GM23338 (cell line): Measurements from ENCODE around the gene CENPX.

ENCODE experiments used
- CREB1 ChIP-seq: fragments of 250-450 bp; sonication (Bioruptor Pico); IDR thresholded peaks from 2 replicates; pipeline ENCODE4 v1.5.0; 2020; ENCODE audit warnings: low read depth, mild to moderate bottlenecking, moderate library complexity
- EZH2 ChIP-seq: fragments of 200-600 bp; sonication (generic); IDR thresholded peaks from one replicate; pipeline ENCODE4 v1.8.0; 2017; ENCODE audit warnings: antibody characterized with exemption, mild to moderate bottlenecking, low read depth; ENCODE audit not compliant: unreplicated experiment
- EZH2phosphoT487 ChIP-seq: fragments of 200-600 bp; sonication (generic); IDR thresholded peaks from one replicate; pipeline ENCODE4 v1.8.1; 2018; ENCODE audit warnings: antibody characterized with exemption; ENCODE audit not compliant: unreplicated experiment
- JUNB ChIP-seq: IDR thresholded peaks from one replicate; pipeline ENCODE4 v1.6.1; 2016; ENCODE audit warnings: antibody characterized with exemption; ENCODE audit not compliant: unreplicated experiment
- TF ChIP-seq, protein P1 (sequence below), 2 experiments: fragments of 200-600 bp in 1 of 2; sonication (generic) in 1 of 2; conservative IDR thresholded peaks; 2 replicates each; pipeline versions ENCODE4 v1.5.1 to v1.6.1; 2016 to 2017; ENCODE audit warnings: antibody characterized with exemption in 2 of 2, low read depth in 2 of 2, mild to moderate bottlenecking in 2 of 2, moderate library complexity in 1 of 2
- TF ChIP-seq, protein P2 (sequence below): IDR thresholded peaks from 2 replicates; pipeline ENCODE4 v1.6.1; 2016; ENCODE audit warnings: antibody characterized with exemption
- TF ChIP-seq, protein P3 (sequence below): IDR thresholded peaks from one replicate; pipeline ENCODE4 v1.6.1; 2018; ENCODE audit warnings: antibody characterized with exemption; ENCODE audit not compliant: unreplicated experiment

DNA sequence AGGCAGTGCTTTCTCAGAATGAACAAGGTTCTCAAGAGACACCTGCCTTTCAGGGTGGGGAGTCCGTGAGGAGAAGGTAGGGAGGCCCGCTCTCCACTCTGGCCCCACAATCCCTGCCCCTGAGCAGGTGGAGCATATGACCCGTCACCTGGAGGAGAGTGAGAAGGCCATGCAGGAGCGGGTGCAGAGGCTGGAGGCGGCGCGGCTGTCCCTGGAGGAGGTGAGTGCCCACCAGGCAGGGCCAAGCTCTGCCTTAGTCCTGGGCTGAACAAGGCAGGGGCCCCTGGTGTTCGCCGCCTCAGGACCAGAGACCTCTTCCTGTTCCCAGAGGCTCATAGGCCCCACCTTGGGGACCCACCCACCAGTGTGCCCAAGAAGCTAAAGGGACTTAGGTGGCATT lies 6.3 kb upstream of the CENPX start:
- TF ChIP-seq, protein P1, sequence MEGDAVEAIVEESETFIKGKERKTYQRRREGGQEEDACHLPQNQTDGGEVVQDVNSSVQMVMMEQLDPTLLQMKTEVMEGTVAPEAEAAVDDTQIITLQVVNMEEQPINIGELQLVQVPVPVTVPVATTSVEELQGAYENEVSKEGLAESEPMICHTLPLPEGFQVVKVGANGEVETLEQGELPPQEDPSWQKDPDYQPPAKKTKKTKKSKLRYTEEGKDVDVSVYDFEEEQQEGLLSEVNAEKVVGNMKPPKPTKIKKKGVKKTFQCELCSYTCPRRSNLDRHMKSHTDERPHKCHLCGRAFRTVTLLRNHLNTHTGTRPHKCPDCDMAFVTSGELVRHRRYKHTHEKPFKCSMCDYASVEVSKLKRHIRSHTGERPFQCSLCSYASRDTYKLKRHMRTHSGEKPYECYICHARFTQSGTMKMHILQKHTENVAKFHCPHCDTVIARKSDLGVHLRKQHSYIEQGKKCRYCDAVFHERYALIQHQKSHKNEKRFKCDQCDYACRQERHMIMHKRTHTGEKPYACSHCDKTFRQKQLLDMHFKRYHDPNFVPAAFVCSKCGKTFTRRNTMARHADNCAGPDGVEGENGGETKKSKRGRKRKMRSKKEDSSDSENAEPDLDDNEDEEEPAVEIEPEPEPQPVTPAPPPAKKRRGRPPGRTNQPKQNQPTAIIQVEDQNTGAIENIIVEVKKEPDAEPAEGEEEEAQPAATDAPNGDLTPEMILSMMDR (conservative IDR thresholded peaks at IDR 0.05; ENCODE audit: low read depth in 2 of 2) = no peak
- TF ChIP-seq EZH2 = no peak
- TF ChIP-seq JUNB = no peak
- TF ChIP-seq, protein P2, sequence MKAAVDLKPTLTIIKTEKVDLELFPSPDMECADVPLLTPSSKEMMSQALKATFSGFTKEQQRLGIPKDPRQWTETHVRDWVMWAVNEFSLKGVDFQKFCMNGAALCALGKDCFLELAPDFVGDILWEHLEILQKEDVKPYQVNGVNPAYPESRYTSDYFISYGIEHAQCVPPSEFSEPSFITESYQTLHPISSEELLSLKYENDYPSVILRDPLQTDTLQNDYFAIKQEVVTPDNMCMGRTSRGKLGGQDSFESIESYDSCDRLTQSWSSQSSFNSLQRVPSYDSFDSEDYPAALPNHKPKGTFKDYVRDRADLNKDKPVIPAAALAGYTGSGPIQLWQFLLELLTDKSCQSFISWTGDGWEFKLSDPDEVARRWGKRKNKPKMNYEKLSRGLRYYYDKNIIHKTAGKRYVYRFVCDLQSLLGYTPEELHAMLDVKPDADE = no peak
- TF ChIP-seq, protein P3, sequence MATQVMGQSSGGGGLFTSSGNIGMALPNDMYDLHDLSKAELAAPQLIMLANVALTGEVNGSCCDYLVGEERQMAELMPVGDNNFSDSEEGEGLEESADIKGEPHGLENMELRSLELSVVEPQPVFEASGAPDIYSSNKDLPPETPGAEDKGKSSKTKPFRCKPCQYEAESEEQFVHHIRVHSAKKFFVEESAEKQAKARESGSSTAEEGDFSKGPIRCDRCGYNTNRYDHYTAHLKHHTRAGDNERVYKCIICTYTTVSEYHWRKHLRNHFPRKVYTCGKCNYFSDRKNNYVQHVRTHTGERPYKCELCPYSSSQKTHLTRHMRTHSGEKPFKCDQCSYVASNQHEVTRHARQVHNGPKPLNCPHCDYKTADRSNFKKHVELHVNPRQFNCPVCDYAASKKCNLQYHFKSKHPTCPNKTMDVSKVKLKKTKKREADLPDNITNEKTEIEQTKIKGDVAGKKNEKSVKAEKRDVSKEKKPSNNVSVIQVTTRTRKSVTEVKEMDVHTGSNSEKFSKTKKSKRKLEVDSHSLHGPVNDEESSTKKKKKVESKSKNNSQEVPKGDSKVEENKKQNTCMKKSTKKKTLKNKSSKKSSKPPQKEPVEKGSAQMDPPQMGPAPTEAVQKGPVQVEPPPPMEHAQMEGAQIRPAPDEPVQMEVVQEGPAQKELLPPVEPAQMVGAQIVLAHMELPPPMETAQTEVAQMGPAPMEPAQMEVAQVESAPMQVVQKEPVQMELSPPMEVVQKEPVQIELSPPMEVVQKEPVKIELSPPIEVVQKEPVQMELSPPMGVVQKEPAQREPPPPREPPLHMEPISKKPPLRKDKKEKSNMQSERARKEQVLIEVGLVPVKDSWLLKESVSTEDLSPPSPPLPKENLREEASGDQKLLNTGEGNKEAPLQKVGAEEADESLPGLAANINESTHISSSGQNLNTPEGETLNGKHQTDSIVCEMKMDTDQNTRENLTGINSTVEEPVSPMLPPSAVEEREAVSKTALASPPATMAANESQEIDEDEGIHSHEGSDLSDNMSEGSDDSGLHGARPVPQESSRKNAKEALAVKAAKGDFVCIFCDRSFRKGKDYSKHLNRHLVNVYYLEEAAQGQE = no peak
- no peak for TF ChIP-seq CREB1 (CRISPR knock-in tag)
- no peak for TF ChIP-seq EZH2phosphoT487
